ENCODE measurements around the gene TIGD3. TPM values are rescaled to one million over a fixed set of nuclear protein-coding genes. Genes with fewer than 3 reads are reported as not detected.
A peak's percentile ranks its signal among the peaks of the same experiment; 100 is the strongest.

The TIGD3 gene
- total and polyA plus RNA-seq, 2 of the 13 experiments (the other 11 are each of a cell fraction or from before 2014, with no cell fraction given): 0.49 to 4.9 TPM

- TF ChIP-seq ZBTB7B (CRISPR knock-in tag; IDR thresholded peaks at IDR 0.05) (0 out of 2 replicates have a peak, but pooled peaks have one; percentile 1), CSRNP1 (CRISPR knock-in tag; IDR thresholded peaks at IDR 0.05) (0 out of 2 replicates have a peak, but pooled peaks have one; percentile 16)
These were observed 669 bp upstream of the TIGD3 start (continued) for GRCh38 chr11:65353900-65354264.

GRCh38 chr11:65355013-65355775 lies 643 bp downstream of the TIGD3 start:
- peak overlapping the region; percentile 73 for H3K9ac ChIP-seq (ENCODE audit: insufficient read depth, low read depth, low read length)
- ChIA-PET POLR2A (interaction anchor here (3.3 to 6.3 kb wide), 3 partner anchors 16 to 143 kb away, joined by 20 to 87 read pairs (median 32); partner anchors contain the start of gene MALAT1), CTCF (ENCODE audit: low intra/inter-chr PET ratio, low total read pairs) (no interaction called here)
- 27% methylated on average over 26 of the region's 47 CpGs for WGBS (ENCODE audit: low lambda C conversion rate)
- H3K4me3 ChIP-seq (replicated peaks in 1 of 3; ENCODE audit: insufficient read depth in 1 of 3, low read depth in 2 of 3, low read length in 3 of 3): peak overlapping the region; percentile 70 to 82 (median 77)
- BruUV-seq (replicated peaks): no TSS peak
- DNase-seq (ENCODE audit: low spot score): peak; percentile 15
- H2AFZ ChIP-seq (ENCODE audit: low read length): no peak overlapping the region
- in situ Hi-C loops (cut with HindIII; ENCODE audit: extremely low pct_ligation_motif_present, low pct_unique_long_range_greater_than_20kb) (no loop called here), intact Hi-C loops (cut with micrococcal nuclease; ENCODE audit: unreplicated experiment) (no loop called here)
- H3K79me2 ChIP-seq (ENCODE audit: insufficient read depth, low read length): no peaks in the 10 kb centered on the region
- H3K9me3 ChIP-seq (ENCODE audit: low read length): no peaks in the 10 kb centered on the region
- no peaks in the 10 kb centered on the region for H4K20me1 ChIP-seq (ENCODE audit: insufficient read depth, low read length)
- peak overlapping the region; percentile 64 for H3K27ac ChIP-seq (ENCODE audit: extremely low read length, insufficient read depth, low read length)
- H3K36me3 ChIP-seq (replicated peaks in 1 of 2; ENCODE audit: control insufficient read depth in 1 of 2, insufficient read depth in 2 of 2, low read length in 2 of 2): peaks cover 12 to 14% of the 10 kb centered on the region in 2 experiments; a peak in 3 of 5 replicates
- no peaks in the 10 kb centered on the region for H3K27me3 ChIP-seq (ENCODE audit: control insufficient read depth in 1 of 2, insufficient read depth in 2 of 2, low read length in 2 of 2)
- FAIRE-seq: no peak
- peaks cover 50% of the 10 kb centered on the region for H3K4me1 ChIP-seq (ENCODE audit: insufficient read depth, low read length)
- ATAC-seq: peak; percentile 22
- peak overlapping the region; percentile 83 for H3K4me2 ChIP-seq (ENCODE audit: low read depth, low read length)
- peak; percentile 14; the same call in 1 of the 2 replicates for TF ChIP-seq RXRA (CRISPR knock-in tag; IDR thresholded peaks at IDR 0.05)
- TF ChIP-seq, protein P1, sequence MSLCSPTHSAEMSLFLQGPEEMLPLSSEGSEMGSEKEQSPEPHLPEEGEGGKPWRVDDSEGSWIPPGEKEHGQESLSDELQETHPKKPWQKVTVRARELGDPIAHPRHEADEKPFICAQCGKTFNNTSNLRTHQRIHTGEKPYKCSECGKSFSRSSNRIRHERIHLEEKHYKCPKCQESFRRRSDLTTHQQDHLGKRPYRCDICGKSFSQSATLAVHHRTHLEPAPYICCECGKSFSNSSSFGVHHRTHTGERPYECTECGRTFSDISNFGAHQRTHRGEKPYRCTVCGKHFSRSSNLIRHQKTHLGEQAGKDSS (CRISPR knock-in tag; IDR thresholded peaks at IDR 0.05; ENCODE audit: borderline replicate concordance, low read depth): peak; percentile 69; the same call in 1 of the 2 replicates
- TF ChIP-seq, protein P2, sequence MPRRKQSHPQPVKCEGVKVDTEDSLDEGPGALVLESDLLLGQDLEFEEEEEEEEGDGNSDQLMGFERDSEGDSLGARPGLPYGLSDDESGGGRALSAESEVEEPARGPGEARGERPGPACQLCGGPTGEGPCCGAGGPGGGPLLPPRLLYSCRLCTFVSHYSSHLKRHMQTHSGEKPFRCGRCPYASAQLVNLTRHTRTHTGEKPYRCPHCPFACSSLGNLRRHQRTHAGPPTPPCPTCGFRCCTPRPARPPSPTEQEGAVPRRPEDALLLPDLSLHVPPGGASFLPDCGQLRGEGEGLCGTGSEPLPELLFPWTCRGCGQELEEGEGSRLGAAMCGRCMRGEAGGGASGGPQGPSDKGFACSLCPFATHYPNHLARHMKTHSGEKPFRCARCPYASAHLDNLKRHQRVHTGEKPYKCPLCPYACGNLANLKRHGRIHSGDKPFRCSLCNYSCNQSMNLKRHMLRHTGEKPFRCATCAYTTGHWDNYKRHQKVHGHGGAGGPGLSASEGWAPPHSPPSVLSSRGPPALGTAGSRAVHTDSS (CRISPR knock-in tag; conservative IDR thresholded peaks at IDR 0.05): no peak
- TF ChIP-seq HNRNPLL (IDR thresholded peaks at IDR 0.05; ENCODE audit: low read depth, low read length, poor library complexity, severe bottlenecking): peak; percentile 17
- peak; percentile 57; the same call in 1 of the 2 replicates for TF ChIP-seq NR0B2 (CRISPR knock-in tag; IDR thresholded peaks at IDR 0.05)
- TF ChIP-seq, protein P3, sequence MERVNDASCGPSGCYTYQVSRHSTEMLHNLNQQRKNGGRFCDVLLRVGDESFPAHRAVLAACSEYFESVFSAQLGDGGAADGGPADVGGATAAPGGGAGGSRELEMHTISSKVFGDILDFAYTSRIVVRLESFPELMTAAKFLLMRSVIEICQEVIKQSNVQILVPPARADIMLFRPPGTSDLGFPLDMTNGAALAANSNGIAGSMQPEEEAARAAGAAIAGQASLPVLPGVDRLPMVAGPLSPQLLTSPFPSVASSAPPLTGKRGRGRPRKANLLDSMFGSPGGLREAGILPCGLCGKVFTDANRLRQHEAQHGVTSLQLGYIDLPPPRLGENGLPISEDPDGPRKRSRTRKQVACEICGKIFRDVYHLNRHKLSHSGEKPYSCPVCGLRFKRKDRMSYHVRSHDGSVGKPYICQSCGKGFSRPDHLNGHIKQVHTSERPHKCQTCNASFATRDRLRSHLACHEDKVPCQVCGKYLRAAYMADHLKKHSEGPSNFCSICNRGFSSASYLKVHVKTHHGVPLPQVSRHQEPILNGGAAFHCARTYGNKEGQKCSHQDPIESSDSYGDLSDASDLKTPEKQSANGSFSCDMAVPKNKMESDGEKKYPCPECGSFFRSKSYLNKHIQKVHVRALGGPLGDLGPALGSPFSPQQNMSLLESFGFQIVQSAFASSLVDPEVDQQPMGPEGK (CRISPR knock-in tag; IDR thresholded peaks at IDR 0.05): peak; percentile 52; the same call in 1 of the 2 replicates
- peak; percentile 18; the same call in 1 of the 2 replicates for TF ChIP-seq MYC (CRISPR knock-in tag; IDR thresholded peaks at IDR 0.05; ENCODE audit: borderline replicate concordance)
- TF ChIP-seq TEAD3 (CRISPR knock-in tag; optimal IDR thresholded peaks at IDR 0.05; ENCODE audit: borderline replicate concordance): peak; percentile 10
- TF ChIP-seq, protein P4, sequence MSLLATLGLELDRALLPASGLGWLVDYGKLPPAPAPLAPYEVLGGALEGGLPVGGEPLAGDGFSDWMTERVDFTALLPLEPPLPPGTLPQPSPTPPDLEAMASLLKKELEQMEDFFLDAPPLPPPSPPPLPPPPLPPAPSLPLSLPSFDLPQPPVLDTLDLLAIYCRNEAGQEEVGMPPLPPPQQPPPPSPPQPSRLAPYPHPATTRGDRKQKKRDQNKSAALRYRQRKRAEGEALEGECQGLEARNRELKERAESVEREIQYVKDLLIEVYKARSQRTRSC (CRISPR knock-in tag; IDR thresholded peaks at IDR 0.05; ENCODE audit: low read depth): 0 out of 2 replicates have a peak, but pooled peaks have one; percentile 64
- TF ChIP-seq MAZ (IDR thresholded peaks at IDR 0.05; ENCODE audit: borderline replicate concordance, low read depth, low read length): peak; percentile 43
- TF ChIP-seq MAZ (CRISPR knock-in tag; IDR thresholded peaks at IDR 0.05; ENCODE audit: low read depth): no peak
